Endodermal cell (in vitro differentiated cells): ENCODE data around the gene IL18BP. TPM values are rescaled to one million over a fixed set of nuclear protein-coding genes. Genes with fewer than 3 reads are reported as not detected.

Source experiments
- DNase-seq: peaks from one replicate; pipeline ENCODE4 v3.0.0-alpha.2; 2017
- H3K27ac ChIP-seq: 2 replicates; pipeline ENCODE4 v1.5.1; 2013; ENCODE audit warnings: mild to moderate bottlenecking, low read depth, low read length, moderate library complexity
- H3K27me3 ChIP-seq: 2 replicates; pipeline ENCODE4 v1.6.1; 2013; ENCODE audit warnings: mild to moderate bottlenecking, low read length, moderate library complexity; ENCODE audit not compliant: insufficient read depth, control insufficient read depth, poor library complexity, severe bottlenecking
- H3K36me3 ChIP-seq: 2 replicates; pipeline ENCODE4 v1.7.0; 2013; ENCODE audit warnings: mild to moderate bottlenecking, low read length, moderate library complexity; ENCODE audit not compliant: control insufficient read depth, insufficient read depth
- H3K4me1 ChIP-seq: one replicate; pipeline ENCODE4 v1.7.0; 2013; ENCODE audit warnings: low read length; ENCODE audit not compliant: control insufficient read depth, insufficient read depth
- H3K4me3 ChIP-seq: 2 replicates; pipeline ENCODE4 v1.5.1; 2013; ENCODE audit warnings: mild to moderate bottlenecking, low read length, moderate library complexity
- H3K9ac ChIP-seq: 2 replicates; pipeline ENCODE4 v1.6.1; 2013; ENCODE audit warnings: mild to moderate bottlenecking, low read length, moderate library complexity; ENCODE audit not compliant: poor library complexity, severe bottlenecking; ENCODE audit errors: extremely low read depth
- H3K9me3 ChIP-seq: 2 replicates; pipeline ENCODE4 v1.6.1; 2013; ENCODE audit warnings: mild to moderate bottlenecking, low read length, moderate library complexity; ENCODE audit not compliant: control insufficient read depth
- H3K27ac Mint-ChIP-seq: 2 replicates; pipeline ENCODE4 v1.8.0; 2020; ENCODE audit warnings: mixed read lengths
- H3K27me3 Mint-ChIP-seq: 2 replicates; pipeline ENCODE4 v1.8.0; 2021; ENCODE audit warnings: mild to moderate bottlenecking, mixed read lengths; ENCODE audit not compliant: insufficient read depth
- H3K36me3 Mint-ChIP-seq: 2 replicates; pipeline ENCODE4 v1.8.0; 2020; ENCODE audit warnings: low read depth, mixed read lengths
- H3K4me1 Mint-ChIP-seq: 2 replicates; pipeline ENCODE4 v1.8.0; 2020; ENCODE audit warnings: mixed read lengths
- H3K4me3 Mint-ChIP-seq: 2 replicates; pipeline ENCODE4 v1.8.0; 2020; ENCODE audit warnings: mild to moderate bottlenecking, moderate library complexity, mixed read lengths
- H3K9me3 Mint-ChIP-seq: 2 replicates; pipeline ENCODE4 v1.8.0; 2020; ENCODE audit warnings: mild to moderate bottlenecking, mixed read lengths
- WGBS, 2 experiments: methylation state at CpG; one replicate each; pipeline versions ENCODE4 v1.1.5 to v1.1.7; 2013; ENCODE audit warnings: missing lambda C conversion rate in 2 of 2, mixed read lengths in 1 of 2; ENCODE audit not compliant: insufficient coverage in 1 of 2, insufficient read length in 1 of 2; 5-methylcytosine and 5-hydroxymethylcytosine counted together
- total RNA-seq, 2 donors: library from RNA; stranded (reverse); fragmentation: NEBNext Ultra II Directional in 1 of 2; extraction: Animal tissue kit (Norgen Biotek cat#: 25700) in 1 of 2; gene quantifications; 2 replicates in 1 of 2; 3 replicates in 1 of 2; pipeline ENCODE4 v1.2.1, GENCODE V29; 2021
- TF ChIP-seq, protein P1 (sequence below): fragments of 200-600 bp; sonication (generic); conservative IDR thresholded peaks from 2 replicates; pipeline ENCODE4 v1.5.0; 2021; ENCODE audit warnings: antibody characterized with exemption, mild to moderate bottlenecking

Gene IL18BP
- total RNA-seq, 2 donors from 2014 or later: 10.8 to 13.0 TPM

DNA sequence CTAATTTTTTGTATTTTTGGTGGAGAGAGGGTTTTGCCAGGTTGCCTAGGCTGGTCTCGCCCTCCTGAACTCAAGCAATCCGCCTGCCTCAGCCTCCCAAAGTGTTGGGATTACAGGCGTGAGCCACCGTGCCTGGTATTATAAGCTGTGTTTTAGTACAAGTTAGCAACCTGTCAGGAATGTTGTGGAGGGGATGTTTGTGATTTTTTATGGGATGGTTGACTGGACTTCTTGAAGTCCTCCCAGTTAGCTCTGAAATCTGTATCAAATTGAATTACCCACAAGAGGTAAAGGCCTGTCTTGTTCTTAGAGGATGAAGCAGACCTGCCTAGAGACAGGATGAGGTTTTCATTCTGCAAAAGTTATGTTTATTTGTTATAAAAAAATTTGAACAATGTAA, 34.1 kb upstream of the IL18BP start:
- peaks cover 72% of the 10 kb centered on the region for H3K36me3 ChIP-seq
- TF ChIP-seq, protein P1, sequence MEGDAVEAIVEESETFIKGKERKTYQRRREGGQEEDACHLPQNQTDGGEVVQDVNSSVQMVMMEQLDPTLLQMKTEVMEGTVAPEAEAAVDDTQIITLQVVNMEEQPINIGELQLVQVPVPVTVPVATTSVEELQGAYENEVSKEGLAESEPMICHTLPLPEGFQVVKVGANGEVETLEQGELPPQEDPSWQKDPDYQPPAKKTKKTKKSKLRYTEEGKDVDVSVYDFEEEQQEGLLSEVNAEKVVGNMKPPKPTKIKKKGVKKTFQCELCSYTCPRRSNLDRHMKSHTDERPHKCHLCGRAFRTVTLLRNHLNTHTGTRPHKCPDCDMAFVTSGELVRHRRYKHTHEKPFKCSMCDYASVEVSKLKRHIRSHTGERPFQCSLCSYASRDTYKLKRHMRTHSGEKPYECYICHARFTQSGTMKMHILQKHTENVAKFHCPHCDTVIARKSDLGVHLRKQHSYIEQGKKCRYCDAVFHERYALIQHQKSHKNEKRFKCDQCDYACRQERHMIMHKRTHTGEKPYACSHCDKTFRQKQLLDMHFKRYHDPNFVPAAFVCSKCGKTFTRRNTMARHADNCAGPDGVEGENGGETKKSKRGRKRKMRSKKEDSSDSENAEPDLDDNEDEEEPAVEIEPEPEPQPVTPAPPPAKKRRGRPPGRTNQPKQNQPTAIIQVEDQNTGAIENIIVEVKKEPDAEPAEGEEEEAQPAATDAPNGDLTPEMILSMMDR: no peak
- H3K27ac Mint-ChIP-seq: no peak overlapping the region
- no peak overlapping the region for H3K27ac ChIP-seq
- no peak for DNase-seq
- H3K9me3 Mint-ChIP-seq: peaks cover 2% of the 10 kb centered on the region
- no peaks in the 10 kb centered on the region for H3K27me3 Mint-ChIP-seq
- no peak overlapping the region for H3K9ac ChIP-seq
- peaks cover 48% of the 10 kb centered on the region for H3K36me3 Mint-ChIP-seq
- no peak overlapping the region for H3K4me3 Mint-ChIP-seq
- H3K9me3 ChIP-seq: peaks cover 11% of the 10 kb centered on the region
- no peaks in the 10 kb centered on the region for H3K4me1 ChIP-seq
- H3K4me1 Mint-ChIP-seq: no peaks in the 10 kb centered on the region
- 95 to 99% methylated on average over 2 to 4 of the region's 4 CpGs for WGBS, 2 experiments
- no peak overlapping the region for H3K4me3 ChIP-seq
- H3K27me3 ChIP-seq: no peaks in the 10 kb centered on the region

DNA sequence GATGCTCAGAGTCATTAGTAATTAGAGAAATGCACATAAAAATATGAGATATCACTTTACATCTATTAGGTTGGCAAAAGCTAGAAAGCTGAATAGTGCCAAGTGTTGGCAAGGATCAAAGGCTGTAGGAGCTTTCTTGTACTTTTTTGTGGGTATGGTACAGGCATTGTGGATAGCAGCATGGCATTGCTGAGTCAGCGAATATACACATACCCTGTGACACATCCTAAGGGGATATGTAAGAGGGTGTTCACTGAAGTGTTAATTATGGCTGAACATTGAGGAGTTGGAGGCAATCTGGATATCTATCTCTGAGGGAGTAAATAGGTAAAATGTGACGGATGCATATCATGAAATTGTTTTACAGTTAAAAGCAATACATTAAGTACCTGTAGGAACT, 27.0 kb upstream of the IL18BP start:
- no peaks in the 10 kb centered on the region for H3K4me1 Mint-ChIP-seq
- no peak overlapping the region for H3K4me3 ChIP-seq
- H3K27ac ChIP-seq: no peak overlapping the region
- no peaks in the 10 kb centered on the region for H3K27me3 ChIP-seq
- H3K27ac Mint-ChIP-seq: no peak overlapping the region
- no peaks in the 10 kb centered on the region for H3K9me3 Mint-ChIP-seq
- no peaks in the 10 kb centered on the region for H3K4me1 ChIP-seq
- H3K9me3 ChIP-seq: no peaks in the 10 kb centered on the region
- peaks cover 46% of the 10 kb centered on the region for H3K36me3 ChIP-seq
- no peaks in the 10 kb centered on the region for H3K27me3 Mint-ChIP-seq
- no peak for DNase-seq
- H3K36me3 Mint-ChIP-seq: peaks cover 42% of the 10 kb centered on the region
- TF ChIP-seq, protein P1: no peak
- H3K4me3 Mint-ChIP-seq: no peak overlapping the region
- H3K9ac ChIP-seq: no peak overlapping the region
- 95 to 97% methylated on average over 2 of the region's 2 CpGs for WGBS, 2 experiments

DNA sequence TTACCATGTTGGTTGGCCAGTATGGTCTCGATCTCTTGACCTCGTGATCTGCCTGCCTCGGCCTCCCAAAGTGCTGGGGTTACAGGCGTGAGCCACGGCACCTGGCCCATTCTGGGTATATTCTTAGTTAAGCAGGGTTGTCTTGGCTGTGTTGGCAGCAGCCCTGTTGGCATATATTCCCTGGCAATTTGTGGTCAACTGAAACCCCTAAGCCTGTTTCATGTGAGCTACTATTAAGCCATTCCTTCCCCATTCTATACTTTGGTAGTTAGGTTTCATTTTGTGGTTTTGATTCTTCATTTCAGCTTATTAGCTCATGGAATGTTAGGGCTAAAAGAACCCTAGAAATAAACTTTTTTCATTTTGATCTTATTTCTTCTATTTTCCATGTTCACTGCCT, 22.2 kb upstream of the IL18BP start:
- no peak overlapping the region for H3K27ac ChIP-seq
- H3K9me3 Mint-ChIP-seq: no peaks in the 10 kb centered on the region
- H3K27me3 Mint-ChIP-seq: no peaks in the 10 kb centered on the region
- peaks cover 41% of the 10 kb centered on the region for H3K36me3 ChIP-seq
- 95 to 97% methylated on average over 5 of the region's 5 CpGs for WGBS, 2 experiments
- H3K4me1 ChIP-seq: no peaks in the 10 kb centered on the region
- DNase-seq: no peak
- no peak overlapping the region for H3K4me3 Mint-ChIP-seq
- H3K27me3 ChIP-seq: no peaks in the 10 kb centered on the region
- H3K4me1 Mint-ChIP-seq: no peaks in the 10 kb centered on the region
- H3K36me3 Mint-ChIP-seq: peaks cover 54% of the 10 kb centered on the region
- H3K9ac ChIP-seq: no peak overlapping the region
- H3K4me3 ChIP-seq: no peak overlapping the region
- no peaks in the 10 kb centered on the region for H3K9me3 ChIP-seq
- TF ChIP-seq, protein P1: no peak
- no peak overlapping the region for H3K27ac Mint-ChIP-seq
